Vagina (tissue), 2 donors: ENCODE measurements around the gene TRIM10. TPM values are rescaled to one million over a fixed set of nuclear protein-coding genes. Genes with fewer than 3 reads are reported as not detected.

Experiments
- DNase-seq, 2 donors: peaks; one replicate each; pipeline ENCODE4 v3.0.0-alpha.2; 2017; ENCODE audit errors: extremely low spot score in 2 of 2
- H3K27ac ChIP-seq: fragments of 200-600 bp; sonication (generic); one replicate; pipeline ENCODE4 v1.5.1; 2019
- H3K27me3 ChIP-seq: fragments of 200-600 bp; sonication (generic); one replicate; pipeline ENCODE4 v1.5.1; 2019
- H3K36me3 ChIP-seq, 2 donors: fragments of 200-600 bp; sonication (generic); one replicate each; pipeline ENCODE4 v1.5.1; 2017 to 2019
- H3K4me1 ChIP-seq: fragments of 200-600 bp; sonication (generic); one replicate; pipeline ENCODE4 v1.5.1; 2019
- H3K4me3 ChIP-seq, 2 donors: fragments of 200-600 bp; sonication (generic); 1 replicate in 1 of 2; 2 replicates in 1 of 2; pipeline ENCODE4 v1.5.1; 2016 to 2019
- H3K9me3 ChIP-seq: fragments of 200-600 bp; sonication (generic); one replicate; pipeline ENCODE4 v1.5.1; 2019
- CTCF ChIP-seq, 3 experiments: fragments of 450-650 bp in 2 of 3; fragments of 200-600 bp in 1 of 3; sonication (generic) in 1 of 3; IDR thresholded peaks; one replicate each; pipeline ENCODE4 v1.5.1; 2017 to 2019; ENCODE audit warnings: antibody characterized with exemption in 3 of 3, mild to moderate bottlenecking in 2 of 3, moderate library complexity in 2 of 3
- POLR2A ChIP-seq, 2 donors: fragments of 450-650 bp; IDR thresholded peaks; one replicate each; pipeline ENCODE4 v1.6.1; 2017; ENCODE audit warnings: antibody characterized with exemption in 2 of 2, mild to moderate bottlenecking in 2 of 2, moderate library complexity in 2 of 2
- POLR2AphosphoS5 ChIP-seq, 2 donors: sonication (generic); formaldehyde crosslinking; IDR thresholded peaks; one replicate each; pipeline ENCODE4 v1.9.0; 2017; ENCODE audit warnings: antibody characterized with exemption in 2 of 2, mild to moderate bottlenecking in 2 of 2, low read depth in 1 of 2; ENCODE audit not compliant: insufficient read depth in 1 of 2
- intact Hi-C: fragments of 100-400 bp; cut with DNase I; formaldehyde crosslinking; loops from one replicate; pipeline ENCODE4 v1.15.1; 2023
- total RNA-seq: library from RNA; depleted of rRNA; stranded (reverse); fragments of >200 nt; gene quantifications from one replicate; pipeline ENCODE4 v1.2.3, GENCODE V29; 2016

TRIM10 gene
- total RNA-seq, 1 donor from 2014 or later = not detected

- no peak overlapping the region for H3K4me3 ChIP-seq
- H3K9me3 ChIP-seq = no peaks in the 10 kb centered on the region
- no peak overlapping the region for H3K27ac ChIP-seq
- no peaks in the 10 kb centered on the region for H3K27me3 ChIP-seq
- intact Hi-C loops = no loop called here
- no peak for DNase-seq
- H3K36me3 ChIP-seq = no peaks in the 10 kb centered on the region
- no peaks in the 10 kb centered on the region for H3K4me1 ChIP-seq
- TF ChIP-seq CTCF (IDR thresholded peaks at IDR 0.05) (no peak), POLR2A (IDR thresholded peaks at IDR 0.05) (no peak), POLR2AphosphoS5 (IDR thresholded peaks at IDR 0.05; ENCODE audit: insufficient read depth in 1 of 2, low read depth in 1 of 2) (no peak)
Observed at GRCh38 chr6:30113841-30114240, 47.2 kb downstream of the TRIM10 start.

GRCh38 chr6:30113003-30113759 lies 47.8 kb downstream of the TRIM10 start, which contains the start of gene TRIM31:
Gene TRIM31 (minus strand): TSS chr6:30113090. CDS start chr6:30112805, 285 bp downstream.
- TF ChIP-seq POLR2A (IDR thresholded peaks at IDR 0.05) (no peak), CTCF (IDR thresholded peaks at IDR 0.05) (no peak), POLR2AphosphoS5 (IDR thresholded peaks at IDR 0.05; ENCODE audit: insufficient read depth in 1 of 2, low read depth in 1 of 2) (no peak)

GRCh38 chr6:30112402-30112994 lies 48.5 kb downstream of the TRIM10 start:
- TF ChIP-seq POLR2AphosphoS5 (IDR thresholded peaks at IDR 0.05; ENCODE audit: insufficient read depth in 1 of 2, low read depth in 1 of 2) (no peak), POLR2A (IDR thresholded peaks at IDR 0.05) (no peak), CTCF (IDR thresholded peaks at IDR 0.05) (no peak)
- Histone ChIP-seq H3K4me1 (no peaks in the 10 kb centered on the region), H3K27me3 (no peaks in the 10 kb centered on the region), H3K4me3 (no peak overlapping the region), H3K9me3 (no peaks in the 10 kb centered on the region), H3K27ac (no peak overlapping the region), H3K36me3 (no peaks in the 10 kb centered on the region)
- DNase-seq = no peak
- intact Hi-C loops = no loop called here

More at GRCh38 chr6:30113003-30113759, 47.8 kb downstream of the TRIM10 start, which contains the start of gene TRIM31:
- Histone ChIP-seq H3K27me3 (no peaks in the 10 kb centered on the region), H3K4me1 (no peaks in the 10 kb centered on the region), H3K36me3 (no peaks in the 10 kb centered on the region), H3K9me3 (no peaks in the 10 kb centered on the region), H3K27ac (no peak within 1 kb of the TSS), H3K4me3 (no peak within 1 kb of the TSS)
- intact Hi-C loops = no loop called here
- no peak for DNase-seq

DNA sequence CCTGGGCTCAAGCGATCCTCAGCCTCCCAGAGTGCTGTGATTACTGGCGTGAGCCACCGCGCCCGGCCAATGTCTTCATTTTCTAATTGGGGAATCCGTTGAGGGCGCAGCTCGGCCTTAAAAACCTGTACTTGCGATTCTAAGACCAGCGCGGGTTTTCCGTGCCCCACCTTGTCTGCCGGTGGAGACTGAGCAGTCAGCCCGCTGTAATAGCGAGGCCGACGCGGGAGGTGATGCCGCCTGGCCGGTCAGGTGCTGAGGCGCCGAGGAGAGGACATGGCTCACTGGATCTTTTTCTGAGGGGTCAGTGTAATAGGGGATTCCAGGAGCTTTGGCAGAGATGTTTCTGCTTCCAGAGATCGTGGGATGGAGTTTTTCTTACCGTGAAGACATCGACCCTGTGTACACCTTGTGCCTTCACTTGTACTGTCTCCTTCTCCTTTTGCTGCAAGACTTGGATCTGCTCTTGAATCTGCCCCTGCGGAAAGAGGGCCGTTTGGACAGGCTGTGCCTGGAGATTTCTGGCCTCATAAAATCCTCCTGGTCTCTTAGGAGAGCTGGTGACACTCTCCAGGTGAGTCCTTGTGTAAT lies 49.6 kb downstream of the TRIM10 start:
- Histone ChIP-seq H3K27ac (no peak overlapping the region), H3K27me3 (no peaks in the 10 kb centered on the region), H3K36me3 (no peaks in the 10 kb centered on the region), H3K4me3 (no peak overlapping the region), H3K9me3 (no peaks in the 10 kb centered on the region), H3K4me1 (no peaks in the 10 kb centered on the region)
- intact Hi-C loops = no loop called here
- no peak for TF ChIP-seq CTCF (IDR thresholded peaks at IDR 0.05)
- no peak for TF ChIP-seq POLR2A (IDR thresholded peaks at IDR 0.05)
- TF ChIP-seq POLR2AphosphoS5 (IDR thresholded peaks at IDR 0.05; ENCODE audit: insufficient read depth in 1 of 2, low read depth in 1 of 2) = no peak
- no peak for DNase-seq
